Middle frontal gyrus (tissue), 1 donor: Measurements from ENCODE around the gene MCCD1.

Source experiments
- DNase-seq: peaks from one replicate; pipeline ENCODE4 v3.0.0-alpha.2; 2015; ENCODE audit warnings: low spot score; ENCODE audit errors: extremely low spot score

The MCCD1 gene

DNA sequence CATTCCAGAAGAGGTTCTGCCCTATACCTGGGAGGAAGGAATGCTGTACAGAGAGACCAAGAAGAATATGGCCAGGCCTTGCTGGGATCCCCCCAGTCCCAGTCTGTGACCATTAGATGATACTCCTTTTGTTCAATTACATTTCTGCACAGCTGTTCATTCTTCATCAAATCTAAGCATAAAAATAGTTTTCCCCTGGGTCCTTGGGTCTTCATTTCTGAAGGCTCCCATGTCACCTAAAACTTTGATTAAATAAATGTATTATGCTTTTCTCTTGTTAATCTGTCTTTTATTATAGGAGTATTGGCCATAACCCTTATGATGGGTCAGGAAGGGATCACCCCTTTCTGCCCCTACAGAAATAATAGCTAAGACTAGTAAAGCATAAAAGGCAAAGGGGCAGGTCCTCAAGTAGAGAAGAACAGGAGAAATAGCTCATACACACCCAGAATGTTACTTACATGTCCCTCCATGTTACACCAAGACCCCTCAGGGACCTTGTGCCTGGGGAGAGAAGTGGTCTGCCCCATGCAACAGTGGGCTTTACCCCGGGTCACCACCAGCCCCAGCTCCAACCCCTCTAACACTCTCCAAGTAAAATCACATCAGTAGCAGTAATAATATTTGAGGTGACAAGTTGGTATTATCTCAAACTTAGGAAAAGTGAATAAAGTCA, 41.2 kb downstream of the MCCD1 start:
- DNase-seq = no peak

DNA sequence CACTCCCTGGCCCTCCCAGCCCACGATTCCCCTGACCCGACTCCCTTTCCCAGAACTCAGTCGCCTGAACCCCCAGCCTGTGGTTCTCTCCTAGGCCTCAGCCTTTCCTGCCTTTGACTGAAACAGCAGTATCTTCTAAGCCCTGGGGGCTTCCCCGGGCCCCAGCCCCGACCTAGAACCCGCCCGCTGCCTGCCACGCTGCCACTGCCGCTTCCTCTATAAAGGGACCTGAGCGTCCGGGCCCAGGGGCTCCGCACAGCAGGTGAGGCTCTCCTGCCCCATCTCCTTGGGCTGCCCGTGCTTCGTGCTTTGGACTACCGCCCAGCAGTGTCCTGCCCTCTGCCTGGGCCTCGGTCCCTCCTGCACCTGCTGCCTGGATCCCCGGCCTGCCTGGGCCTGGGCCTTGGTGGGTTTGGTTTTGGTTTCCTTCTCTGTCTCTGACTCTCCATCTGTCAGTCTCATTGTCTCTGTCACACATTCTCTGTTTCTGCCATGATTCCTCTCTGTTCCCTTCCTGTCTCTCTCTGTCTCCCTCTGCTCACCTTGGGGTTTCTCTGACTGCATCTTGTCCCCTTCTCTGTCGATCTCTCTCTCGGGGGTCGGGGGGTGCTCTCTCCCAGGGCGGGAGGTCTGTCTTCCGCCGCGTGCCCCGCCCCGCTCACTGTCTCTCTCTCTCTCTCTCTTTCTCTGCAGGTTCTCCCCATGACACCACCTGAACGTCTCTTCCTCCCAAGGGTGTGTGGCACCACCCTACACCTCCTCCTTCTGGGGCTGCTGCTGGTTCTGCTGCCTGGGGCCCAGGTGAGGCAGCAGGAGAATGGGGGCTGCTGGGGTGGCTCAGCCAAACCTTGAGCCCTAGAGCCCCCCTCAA, 43.5 kb downstream of the MCCD1 start, which contains the start of gene LTA:
LTA (plus strand) TSS at position 249 of the 871 bp plus-strand sequence; CDS start at position 703, 454 bp downstream.
- no peak for DNase-seq

DNA sequence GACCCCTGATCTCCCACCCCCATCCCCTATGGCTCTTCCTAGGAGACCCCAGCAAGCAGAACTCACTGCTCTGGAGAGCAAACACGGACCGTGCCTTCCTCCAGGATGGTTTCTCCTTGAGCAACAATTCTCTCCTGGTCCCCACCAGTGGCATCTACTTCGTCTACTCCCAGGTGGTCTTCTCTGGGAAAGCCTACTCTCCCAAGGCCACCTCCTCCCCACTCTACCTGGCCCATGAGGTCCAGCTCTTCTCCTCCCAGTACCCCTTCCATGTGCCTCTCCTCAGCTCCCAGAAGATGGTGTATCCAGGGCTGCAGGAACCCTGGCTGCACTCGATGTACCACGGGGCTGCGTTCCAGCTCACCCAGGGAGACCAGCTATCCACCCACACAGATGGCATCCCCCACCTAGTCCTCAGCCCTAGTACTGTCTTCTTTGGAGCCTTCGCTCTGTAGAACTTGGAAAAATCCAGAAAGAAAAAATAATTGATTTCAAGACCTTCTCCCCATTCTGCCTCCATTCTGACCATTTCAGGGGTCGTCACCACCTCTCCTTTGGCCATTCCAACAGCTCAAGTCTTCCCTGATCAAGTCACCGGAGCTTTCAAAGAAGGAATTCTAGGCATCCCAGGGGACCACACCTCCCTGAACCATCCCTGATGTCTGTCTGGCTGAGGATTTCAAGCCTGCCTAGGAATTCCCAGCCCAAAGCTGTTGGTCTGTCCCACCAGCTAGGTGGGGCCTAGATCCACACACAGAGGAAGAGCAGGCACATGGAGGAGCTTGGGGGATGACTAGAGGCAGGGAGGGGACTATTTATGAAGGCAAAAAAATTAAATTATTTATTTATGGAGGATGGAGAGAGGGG, 44.7 kb downstream of the MCCD1 start:
- no peak for DNase-seq

DNA sequence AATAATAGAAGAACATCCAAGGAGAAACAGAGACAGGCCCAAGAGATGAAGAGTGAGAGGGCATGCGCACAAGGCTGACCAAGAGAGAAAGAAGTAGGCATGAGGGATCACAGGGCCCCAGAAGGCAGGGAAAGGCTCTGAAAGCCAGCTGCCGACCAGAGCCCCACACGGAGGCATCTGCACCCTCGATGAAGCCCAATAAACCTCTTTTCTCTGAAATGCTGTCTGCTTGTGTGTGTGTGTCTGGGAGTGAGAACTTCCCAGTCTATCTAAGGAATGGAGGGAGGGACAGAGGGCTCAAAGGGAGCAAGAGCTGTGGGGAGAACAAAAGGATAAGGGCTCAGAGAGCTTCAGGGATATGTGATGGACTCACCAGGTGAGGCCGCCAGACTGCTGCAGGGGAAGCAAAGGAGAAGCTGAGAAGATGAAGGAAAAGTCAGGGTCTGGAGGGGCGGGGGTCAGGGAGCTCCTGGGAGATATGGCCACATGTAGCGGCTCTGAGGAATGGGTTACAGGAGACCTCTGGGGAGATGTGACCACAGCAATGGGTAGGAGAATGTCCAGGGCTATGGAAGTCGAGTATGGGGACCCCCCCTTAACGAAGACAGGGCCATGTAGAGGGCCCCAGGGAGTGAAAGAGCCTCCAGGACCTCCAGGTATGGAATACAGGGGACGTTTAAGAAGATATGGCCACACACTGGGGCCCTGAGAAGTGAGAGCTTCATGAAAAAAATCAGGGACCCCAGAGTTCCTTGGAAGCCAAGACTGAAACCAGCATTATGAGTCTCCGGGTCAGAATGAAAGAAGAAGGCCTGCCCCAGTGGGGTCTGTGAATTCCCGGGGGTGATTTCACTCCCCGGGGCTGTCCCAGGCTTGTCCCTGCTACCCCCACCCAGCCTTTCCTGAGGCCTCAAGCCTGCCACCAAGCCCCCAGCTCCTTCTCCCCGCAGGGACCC, 45.6 kb downstream of the MCCD1 start:
- no peak for DNase-seq

DNA sequence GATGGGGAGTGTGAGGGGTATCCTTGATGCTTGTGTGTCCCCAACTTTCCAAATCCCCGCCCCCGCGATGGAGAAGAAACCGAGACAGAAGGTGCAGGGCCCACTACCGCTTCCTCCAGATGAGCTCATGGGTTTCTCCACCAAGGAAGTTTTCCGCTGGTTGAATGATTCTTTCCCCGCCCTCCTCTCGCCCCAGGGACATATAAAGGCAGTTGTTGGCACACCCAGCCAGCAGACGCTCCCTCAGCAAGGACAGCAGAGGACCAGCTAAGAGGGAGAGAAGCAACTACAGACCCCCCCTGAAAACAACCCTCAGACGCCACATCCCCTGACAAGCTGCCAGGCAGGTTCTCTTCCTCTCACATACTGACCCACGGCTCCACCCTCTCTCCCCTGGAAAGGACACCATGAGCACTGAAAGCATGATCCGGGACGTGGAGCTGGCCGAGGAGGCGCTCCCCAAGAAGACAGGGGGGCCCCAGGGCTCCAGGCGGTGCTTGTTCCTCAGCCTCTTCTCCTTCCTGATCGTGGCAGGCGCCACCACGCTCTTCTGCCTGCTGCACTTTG, 46.7 kb downstream of the MCCD1 start, which contains the start of gene TNF:
TNF (plus strand) TSS at position 231 of the 567 bp plus-strand sequence; CDS start at position 408, 177 bp downstream.
- DNase-seq = no peak

DNA sequence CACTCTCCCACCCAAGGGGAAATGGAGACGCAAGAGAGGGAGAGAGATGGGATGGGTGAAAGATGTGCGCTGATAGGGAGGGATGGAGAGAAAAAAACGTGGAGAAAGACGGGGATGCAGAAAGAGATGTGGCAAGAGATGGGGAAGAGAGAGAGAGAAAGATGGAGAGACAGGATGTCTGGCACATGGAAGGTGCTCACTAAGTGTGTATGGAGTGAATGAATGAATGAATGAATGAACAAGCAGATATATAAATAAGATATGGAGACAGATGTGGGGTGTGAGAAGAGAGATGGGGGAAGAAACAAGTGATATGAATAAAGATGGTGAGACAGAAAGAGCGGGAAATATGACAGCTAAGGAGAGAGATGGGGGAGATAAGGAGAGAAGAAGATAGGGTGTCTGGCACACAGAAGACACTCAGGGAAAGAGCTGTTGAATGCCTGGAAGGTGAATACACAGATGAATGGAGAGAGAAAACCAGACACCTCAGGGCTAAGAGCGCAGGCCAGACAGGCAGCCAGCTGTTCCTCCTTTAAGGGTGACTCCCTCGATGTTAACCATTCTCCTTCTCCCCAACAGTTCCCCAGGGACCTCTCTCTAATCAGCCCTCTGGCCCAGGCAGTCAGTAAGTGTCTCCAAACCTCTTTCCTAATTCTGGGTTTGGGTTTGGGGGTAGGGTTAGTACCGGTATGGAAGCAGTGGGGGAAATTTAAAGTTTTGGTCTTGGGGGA, 47.4 kb downstream of the MCCD1 start:
- no peak for DNase-seq

- no peak for DNase-seq
Observed at GRCh38 chr6:31576897-31577578, 48.3 kb downstream of the MCCD1 start.

GRCh38 chr6:31577579-31577966, 48.8 kb downstream of the MCCD1 start:
- no peak for DNase-seq

GRCh38 chr6:31578184-31579118, 49.7 kb downstream of the MCCD1 start:
- DNase-seq = no peak

DNA sequence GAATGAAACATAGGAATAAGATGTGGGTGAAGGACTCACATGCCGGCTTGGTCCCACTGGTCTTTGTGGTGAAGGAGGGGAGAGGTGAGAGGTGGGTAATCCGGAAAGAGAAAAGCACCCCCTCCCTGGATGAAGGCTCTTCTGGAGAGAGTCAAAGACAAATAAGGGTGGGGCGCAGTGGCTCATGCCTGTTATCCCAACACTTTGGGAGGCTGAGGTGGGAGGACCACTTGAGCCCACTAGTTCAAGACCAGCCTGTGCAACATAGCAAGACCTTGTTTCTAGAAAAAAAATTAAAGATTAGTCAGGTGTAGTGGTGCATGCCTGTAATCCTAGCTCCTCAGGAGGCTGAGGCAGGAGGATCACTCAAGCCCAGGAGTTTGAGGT, 50.4 kb downstream of the MCCD1 start:
- DNase-seq = no peak
